PC-9 (cell line): ENCODE measurements around the gene CAPN3. TPM values are rescaled to one million over a fixed set of nuclear protein-coding genes. Genes with fewer than 3 reads are reported as not detected.
A peak's percentile ranks its signal among the peaks of the same experiment; 100 is the strongest.

Experiments
- BruUV-seq: library from RNA; stranded (reverse); fragments of 400-500 nt; replicated peaks from 2 replicates; lab custom pipeline; 2021; lab: Mats Ljungman, UMichigan
- CTCF ChIA-PET: fragments of 300-600 bp; sonication (Branson Sonifier 250); formaldehyde crosslinking; loops from one replicate; lab custom pipeline; 2022; ENCODE audit warnings: antibody characterized with exemption; lab: Charles Lee
- POLR2A ChIA-PET: fragments of 300-600 bp; sonication (Branson Sonifier 250); formaldehyde crosslinking; loops from one replicate; lab custom pipeline; 2022; ENCODE audit warnings: antibody characterized with exemption; ENCODE audit not compliant: unreplicated experiment; lab: Charles Lee
- DNase-seq, 2 experiments: peaks; one replicate each; pipeline versions ENCODE4 v3.0.0 to v3.0.0-alpha.2; 2015 to 2022; ENCODE audit warnings: mixed read lengths in 1 of 2
- H2AFZ ChIP-seq: fragments of 200-600 bp; sonication (generic); 2 replicates; pipeline ENCODE4 v1.8.1; 2017; ENCODE audit warnings: antibody characterized with exemption
- H3F3A ChIP-seq: fragments of 200-600 bp; sonication (generic); 2 replicates; pipeline ENCODE4 v1.8.1; 2017; ENCODE audit warnings: antibody characterized with exemption, mild to moderate bottlenecking, low read depth; ENCODE audit not compliant: insufficient read depth
- H3K27ac ChIP-seq: fragments of 200-600 bp; sonication (generic); 2 replicates; pipeline ENCODE4 v1.6.1; 2016; ENCODE audit warnings: mixed run types
- H3K27me3 ChIP-seq: fragments of 200-600 bp; sonication (generic); 2 replicates; pipeline ENCODE4 v1.6.1; 2016; ENCODE audit warnings: low read depth, mixed run types; ENCODE audit not compliant: insufficient read depth
- H3K36me3 ChIP-seq: fragments of 200-600 bp; sonication (generic); 2 replicates; pipeline ENCODE4 v1.6.1; 2016; ENCODE audit warnings: low read depth, mixed run types
- H3K4me1 ChIP-seq: fragments of 200-600 bp; sonication (generic); replicated peaks from 2 replicates; pipeline ENCODE4 v1.6.1; 2016; ENCODE audit warnings: mixed run types; ENCODE audit not compliant: insufficient read depth
- H3K4me2 ChIP-seq: fragments of 200-600 bp; sonication (generic); 2 replicates; pipeline ENCODE4 v1.6.1; 2017; ENCODE audit warnings: mixed run types
- H3K4me3 ChIP-seq: fragments of 200-600 bp; sonication (generic); 2 replicates; pipeline ENCODE4 v1.6.1; 2016; ENCODE audit warnings: mixed run types
- H3K79me2 ChIP-seq: fragments of 200-600 bp; sonication (generic); 2 replicates; pipeline ENCODE4 v1.6.1; 2017; ENCODE audit warnings: low read depth, mixed run types
- H3K9me2 ChIP-seq: fragments of 200-600 bp; sonication (generic); 2 replicates; pipeline ENCODE4 v1.8.1; 2017; ENCODE audit warnings: mild to moderate bottlenecking; ENCODE audit not compliant: insufficient read depth
- H3K9me3 ChIP-seq: fragments of 200-600 bp; sonication (generic); 2 replicates; pipeline ENCODE4 v1.8.1; 2016; ENCODE audit warnings: low read depth; ENCODE audit not compliant: insufficient read depth
- H4K20me1 ChIP-seq: fragments of 200-600 bp; sonication (generic); 2 replicates; pipeline ENCODE4 v1.8.1; 2017; ENCODE audit not compliant: insufficient read depth
- EZH2 ChIP-seq: fragments of 200-600 bp; sonication (generic); IDR thresholded peaks from 2 replicates; pipeline ENCODE4 v1.8.0; 2017; ENCODE audit warnings: antibody characterized with exemption, low read depth
- intact Hi-C: fragments of 100-400 bp; cut with micrococcal nuclease; formaldehyde crosslinking; loops from one replicate; pipeline ENCODE4 v1.10.0; 2022; ENCODE audit not compliant: unreplicated experiment
- total RNA-seq: library from RNA; stranded (reverse); gene quantifications from 2 replicates; pipeline ENCODE4 v1.2.3, GENCODE V29; 2021
- TF ChIP-seq, protein P1 (sequence below): fragments of 200-600 bp; sonication (generic); conservative IDR thresholded peaks from 2 replicates; pipeline ENCODE4 v1.6.1; 2017; ENCODE audit warnings: mixed run types, antibody characterized with exemption, mild to moderate bottlenecking, moderate library complexity

Gene CAPN3
- total RNA-seq, 1 experiment from 2014 or later: 0.50 TPM

DNA sequence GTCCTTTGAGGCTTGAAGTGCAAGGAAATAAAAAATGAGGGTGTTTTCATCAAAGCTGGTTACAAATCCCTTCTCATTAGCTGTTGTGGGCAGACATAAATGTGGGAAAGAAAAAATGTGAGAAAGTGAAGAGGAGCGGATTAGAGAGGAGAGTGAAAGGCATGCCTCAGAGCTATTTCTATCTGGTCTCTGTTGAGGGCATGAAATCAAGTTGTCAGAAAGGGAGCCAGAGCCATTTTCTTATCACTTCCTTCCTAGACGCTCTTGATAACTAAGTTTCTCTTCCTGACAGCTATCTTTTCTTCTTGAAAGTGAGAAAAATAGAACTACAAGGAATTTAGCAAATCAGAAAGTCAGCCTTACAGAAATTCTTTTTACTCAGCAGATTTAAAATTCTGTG, 20.8 kb upstream of the CAPN3 start:
- H3K27ac ChIP-seq: no peak overlapping the region
- no peaks in the 10 kb centered on the region for H4K20me1 ChIP-seq
- H3K4me1 ChIP-seq: no peaks in the 10 kb centered on the region
- ChIA-PET POLR2A (interaction anchor here (0.6 kb wide), 2 partner anchors 222 to 965 kb away, joined by 3 to 16 read pairs; no protein-coding TSS in a partner anchor), CTCF (no interaction called here)
- no peak overlapping the region for H3K4me3 ChIP-seq
- H2AFZ ChIP-seq: no peak overlapping the region
- intact Hi-C loops: no loop called here
- H3K9me2 ChIP-seq: no peaks in the 10 kb centered on the region
- no peak for DNase-seq
- TF ChIP-seq EZH2: no peak
- TF ChIP-seq, protein P1, sequence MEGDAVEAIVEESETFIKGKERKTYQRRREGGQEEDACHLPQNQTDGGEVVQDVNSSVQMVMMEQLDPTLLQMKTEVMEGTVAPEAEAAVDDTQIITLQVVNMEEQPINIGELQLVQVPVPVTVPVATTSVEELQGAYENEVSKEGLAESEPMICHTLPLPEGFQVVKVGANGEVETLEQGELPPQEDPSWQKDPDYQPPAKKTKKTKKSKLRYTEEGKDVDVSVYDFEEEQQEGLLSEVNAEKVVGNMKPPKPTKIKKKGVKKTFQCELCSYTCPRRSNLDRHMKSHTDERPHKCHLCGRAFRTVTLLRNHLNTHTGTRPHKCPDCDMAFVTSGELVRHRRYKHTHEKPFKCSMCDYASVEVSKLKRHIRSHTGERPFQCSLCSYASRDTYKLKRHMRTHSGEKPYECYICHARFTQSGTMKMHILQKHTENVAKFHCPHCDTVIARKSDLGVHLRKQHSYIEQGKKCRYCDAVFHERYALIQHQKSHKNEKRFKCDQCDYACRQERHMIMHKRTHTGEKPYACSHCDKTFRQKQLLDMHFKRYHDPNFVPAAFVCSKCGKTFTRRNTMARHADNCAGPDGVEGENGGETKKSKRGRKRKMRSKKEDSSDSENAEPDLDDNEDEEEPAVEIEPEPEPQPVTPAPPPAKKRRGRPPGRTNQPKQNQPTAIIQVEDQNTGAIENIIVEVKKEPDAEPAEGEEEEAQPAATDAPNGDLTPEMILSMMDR: no peak
- no peaks in the 10 kb centered on the region for H3K27me3 ChIP-seq
- no TSS peak for BruUV-seq
- H3K79me2 ChIP-seq: no peaks in the 10 kb centered on the region
- no peaks in the 10 kb centered on the region for H3F3A ChIP-seq
- H3K4me2 ChIP-seq: no peak overlapping the region
- H3K9me3 ChIP-seq: 0 out of 2 replicates have a peak, but pooled peaks cover 4% of the 10 kb centered on the region
- no peaks in the 10 kb centered on the region for H3K36me3 ChIP-seq

DNA sequence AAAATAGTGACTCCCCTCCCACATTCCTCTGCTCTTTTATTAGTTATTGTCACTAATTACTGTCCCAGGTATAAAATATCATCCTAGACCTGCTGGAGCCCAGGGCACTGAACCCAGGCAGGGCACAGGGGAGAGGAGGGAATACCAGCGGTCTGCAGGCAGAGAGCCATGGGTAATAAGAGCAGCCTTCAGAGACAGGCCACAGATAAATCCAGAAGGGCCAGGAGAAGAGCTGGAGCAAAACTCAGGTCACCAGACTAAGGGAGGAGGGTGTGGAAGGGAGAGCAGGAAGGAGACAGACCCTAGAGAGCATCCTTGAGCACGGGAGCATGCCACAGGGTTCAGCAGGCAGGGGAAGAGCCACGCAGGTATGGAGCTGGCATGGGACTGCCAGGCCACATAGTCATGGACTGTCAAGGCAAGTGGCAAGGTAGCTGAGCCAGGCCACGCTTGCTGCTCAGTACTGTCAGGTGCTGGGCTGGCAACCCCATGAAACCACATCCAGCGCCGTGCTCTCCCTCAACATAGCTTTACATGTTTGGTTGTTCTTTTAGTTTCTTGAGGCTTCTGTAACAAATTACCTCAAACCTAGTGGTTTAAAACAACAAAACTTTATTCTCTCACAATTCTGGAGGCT, 15.6 kb upstream of the CAPN3 start:
- H3F3A ChIP-seq: peaks cover 3% of the 10 kb centered on the region; the same call in 1 of the 2 replicates
- no TSS peak for BruUV-seq
- no peaks in the 10 kb centered on the region for H3K9me2 ChIP-seq
- POLR2A ChIA-PET: no interaction called here
- no peaks in the 10 kb centered on the region for H3K79me2 ChIP-seq
- intact Hi-C loops: no loop called here
- CTCF ChIA-PET: no interaction called here
- H3K27me3 ChIP-seq: no peaks in the 10 kb centered on the region
- H3K4me3 ChIP-seq: no peak overlapping the region
- no peak overlapping the region for H3K27ac ChIP-seq
- H3K9me3 ChIP-seq: no peaks in the 10 kb centered on the region
- no peak for TF ChIP-seq EZH2
- TF ChIP-seq, protein P1: no peak
- DNase-seq: no peak
- no peak overlapping the region for H3K4me2 ChIP-seq
- no peaks in the 10 kb centered on the region for H3K4me1 ChIP-seq
- no peaks in the 10 kb centered on the region for H3K36me3 ChIP-seq
- H4K20me1 ChIP-seq: no peaks in the 10 kb centered on the region
- no peak overlapping the region for H2AFZ ChIP-seq

DNA sequence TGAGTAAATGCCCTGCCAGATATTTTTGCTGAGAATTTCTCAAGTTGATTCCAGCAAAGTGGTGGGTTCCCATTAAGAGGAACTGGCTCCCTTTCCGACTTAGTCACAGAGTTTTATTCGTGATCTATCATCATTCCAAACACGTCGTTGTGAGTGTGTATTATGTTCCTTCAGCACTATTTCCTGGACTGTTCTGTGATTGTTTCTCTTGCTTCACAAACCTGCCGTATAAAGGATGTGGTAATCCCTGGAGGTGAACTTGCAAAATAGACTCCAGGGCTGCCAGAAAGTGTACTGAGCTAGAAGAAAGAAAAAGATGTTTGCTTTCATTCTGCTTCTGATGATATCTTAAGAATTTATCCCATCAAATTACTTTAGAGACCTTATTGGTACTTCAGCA, 14.5 kb upstream of the CAPN3 start:
- H3K79me2 ChIP-seq: no peaks in the 10 kb centered on the region
- H3K27me3 ChIP-seq: no peaks in the 10 kb centered on the region
- H3K9me2 ChIP-seq: no peaks in the 10 kb centered on the region
- intact Hi-C loops: no loop called here
- peak in 1 of 2 experiments; percentile 69 for DNase-seq
- H3K4me3 ChIP-seq: no peak overlapping the region
- H3K36me3 ChIP-seq: no peaks in the 10 kb centered on the region
- TF ChIP-seq, protein P1: no peak
- TF ChIP-seq EZH2: no peak
- no peaks in the 10 kb centered on the region for H3K4me1 ChIP-seq
- H4K20me1 ChIP-seq: no peaks in the 10 kb centered on the region
- no peak overlapping the region for H3K27ac ChIP-seq
- H3K9me3 ChIP-seq: no peaks in the 10 kb centered on the region
- H3F3A ChIP-seq: peaks cover 3% of the 10 kb centered on the region; the same call in 1 of the 2 replicates
- CTCF ChIA-PET: no interaction called here
- no TSS peak for BruUV-seq
- no peak overlapping the region for H2AFZ ChIP-seq
- H3K4me2 ChIP-seq: peak overlapping the region; percentile 27
- POLR2A ChIA-PET: no interaction called here
